ENCODE data around the gene RPS10.
"Not testable (repeated sequence)": the region's sequence is repeated elsewhere in the genome, so short reads cannot be mapped to it uniquely, and the experiment has no call there.

Gene RPS10

GRCh38 chr6:34447386-34447785 lies 21.5 kb upstream of the RPS10 start:
- no peak for DNase-seq

DNA sequence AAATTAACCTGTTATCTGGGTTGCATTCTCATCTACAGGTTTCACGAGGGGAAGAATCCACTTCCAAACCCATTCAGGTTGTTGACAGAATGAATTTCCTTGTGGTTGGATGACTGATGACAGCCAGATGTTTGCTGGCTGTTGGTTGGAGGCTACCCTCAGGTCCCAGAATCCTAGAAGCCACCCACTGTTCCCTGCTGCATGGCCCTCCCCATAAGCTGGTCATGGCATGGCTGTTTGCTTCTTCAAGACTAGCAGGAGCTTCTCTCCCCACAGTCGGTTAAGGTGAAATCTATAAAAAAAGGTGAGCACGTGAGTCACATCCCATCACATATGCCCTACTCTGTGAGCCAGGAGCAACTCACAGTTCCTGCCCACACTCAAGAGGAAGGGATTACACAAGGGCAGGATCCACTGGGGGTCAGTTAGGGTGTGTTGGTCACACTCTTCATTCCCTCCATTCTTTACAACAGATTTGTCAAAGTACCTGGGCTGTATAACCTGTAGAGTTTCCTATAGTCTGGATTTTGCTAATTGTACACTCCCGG lies 19.5 kb upstream of the RPS10 start:
- no peak for DNase-seq

- DNase-seq, result no peak
Observed at GRCh38 chr6:34441526-34441925, 15.7 kb upstream of the RPS10 start.

DNA sequence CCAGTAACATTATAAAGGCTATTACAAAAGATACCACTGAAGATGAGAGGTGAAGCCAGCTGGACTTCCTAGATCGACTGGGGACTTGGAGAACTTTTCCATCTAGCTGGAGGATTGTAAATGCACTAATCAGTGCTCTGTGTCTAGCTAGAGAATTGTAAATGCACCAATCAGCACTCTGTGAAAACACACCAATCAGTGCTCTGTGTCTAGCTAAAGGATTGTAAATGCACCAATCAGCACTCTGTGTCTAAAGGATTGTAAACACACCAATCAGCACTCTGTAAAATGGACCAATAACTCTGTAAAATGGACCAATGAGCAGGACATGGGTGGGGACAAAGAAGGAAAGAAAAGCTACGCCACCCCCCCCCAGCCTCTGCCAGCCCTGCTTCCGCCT lies 13.6 kb upstream of the RPS10 start:
- DNase-seq, result no peak

DNA sequence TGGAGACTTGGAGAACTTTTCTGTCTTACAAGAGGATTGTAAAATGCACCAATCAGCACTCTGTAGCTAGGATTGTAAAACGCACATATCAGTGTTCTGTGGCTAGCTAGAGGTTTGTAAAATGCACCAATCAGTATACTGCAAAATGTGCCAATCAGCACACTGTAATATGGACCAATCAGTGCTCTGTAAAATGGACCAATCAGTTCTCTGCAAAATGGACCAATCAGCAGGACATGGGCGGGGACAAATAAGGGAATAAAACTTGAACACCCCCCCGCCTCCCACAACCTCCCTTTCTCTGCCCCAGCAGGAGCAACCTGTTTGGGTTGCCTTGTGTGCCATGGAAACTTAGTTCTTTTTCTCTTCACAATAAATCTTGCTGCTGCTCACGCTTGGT lies 12.8 kb upstream of the RPS10 start:
- DNase-seq, result no peak

DNA sequence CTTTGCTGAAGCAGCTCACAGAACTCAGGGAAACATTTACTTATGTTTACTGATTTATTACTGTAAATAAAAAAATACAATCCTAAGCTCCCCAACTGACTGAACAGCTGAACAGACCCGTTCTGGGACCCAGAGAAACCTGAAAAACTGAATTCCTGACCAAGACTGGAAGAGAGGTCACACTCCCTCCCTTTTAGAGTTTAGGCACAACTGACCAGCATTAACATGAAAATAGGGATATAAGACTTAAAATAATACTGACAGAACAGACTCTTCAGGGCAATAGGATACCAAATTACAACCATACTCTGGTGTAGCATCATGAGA lies 11.7 kb upstream of the RPS10 start:
- DNase-seq, result no peak

GRCh38 chr6:34436803-34437643 lies 11.2 kb upstream of the RPS10 start:
- DNase-seq, result no peak

DNA sequence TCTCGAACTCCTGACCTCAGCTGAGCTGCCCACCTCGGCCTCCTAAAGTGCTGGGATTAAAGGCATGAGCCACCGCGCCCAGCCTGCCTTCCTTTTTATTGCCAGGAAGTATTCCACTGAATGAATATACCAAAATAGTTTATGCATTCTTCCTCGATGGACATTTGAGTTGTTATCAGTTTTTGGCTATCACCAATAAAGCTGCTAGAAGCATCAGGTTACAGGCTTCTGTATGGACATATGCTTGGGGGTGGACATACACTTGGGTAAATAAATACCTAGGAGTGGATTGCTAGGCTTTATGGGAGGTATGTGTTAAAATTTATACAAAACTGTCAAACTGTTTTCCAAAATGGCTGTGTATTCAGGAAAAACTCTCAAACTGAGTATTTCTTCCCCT lies 10.0 kb upstream of the RPS10 start:
- DNase-seq, result no peak

- peak; percentile 3 for DNase-seq
Observed at GRCh38 chr6:34425132-34425497, 754 bp downstream of the RPS10 start.

DNA sequence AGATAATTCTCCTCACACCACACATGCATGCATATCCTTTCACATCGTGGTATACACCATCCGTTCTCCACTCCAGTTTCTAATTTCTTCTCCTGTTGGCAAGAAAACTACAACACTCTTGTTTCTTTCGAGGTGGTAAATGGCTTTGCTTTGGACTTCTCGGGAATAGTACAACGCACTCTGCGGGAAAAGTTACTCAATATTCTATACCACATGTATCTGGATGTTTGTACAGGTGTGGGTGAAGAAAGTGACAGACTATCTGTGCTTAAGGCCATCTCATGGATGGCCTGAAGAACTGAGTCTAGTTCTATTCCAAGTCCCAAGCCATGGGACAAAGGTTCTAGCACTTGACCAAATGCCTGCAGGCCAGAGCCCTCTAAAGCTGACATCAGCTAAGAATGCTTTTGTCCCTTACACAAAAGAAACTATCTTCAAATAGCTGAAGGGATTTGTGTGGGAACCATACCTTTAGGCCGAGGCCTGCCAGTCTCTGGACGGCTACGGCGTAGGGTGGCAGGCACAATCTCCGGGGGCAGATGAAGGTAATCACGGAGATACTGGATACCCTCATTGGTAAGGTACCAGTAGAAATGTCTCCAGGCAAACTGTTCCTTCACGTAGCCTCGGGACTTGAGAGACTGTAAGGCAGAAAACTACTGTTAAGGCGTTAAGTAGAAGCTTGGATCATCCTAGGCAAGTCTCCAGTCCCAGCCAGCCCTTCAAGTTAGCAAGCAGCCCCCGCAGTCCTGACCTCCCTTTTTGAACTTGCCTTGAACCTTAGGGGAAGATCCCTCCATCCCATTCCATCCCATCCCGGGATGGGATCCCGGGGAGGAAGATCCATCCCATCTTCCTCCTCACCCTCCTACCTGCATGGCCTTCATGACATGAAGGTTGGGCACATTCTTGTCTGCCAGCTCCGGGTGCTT lies 1.4 kb downstream of the RPS10 start:
- no peak for DNase-seq

GRCh38 chr6:34423254-34423653 lies 2.6 kb downstream of the RPS10 start:
- no peak for DNase-seq

DNA sequence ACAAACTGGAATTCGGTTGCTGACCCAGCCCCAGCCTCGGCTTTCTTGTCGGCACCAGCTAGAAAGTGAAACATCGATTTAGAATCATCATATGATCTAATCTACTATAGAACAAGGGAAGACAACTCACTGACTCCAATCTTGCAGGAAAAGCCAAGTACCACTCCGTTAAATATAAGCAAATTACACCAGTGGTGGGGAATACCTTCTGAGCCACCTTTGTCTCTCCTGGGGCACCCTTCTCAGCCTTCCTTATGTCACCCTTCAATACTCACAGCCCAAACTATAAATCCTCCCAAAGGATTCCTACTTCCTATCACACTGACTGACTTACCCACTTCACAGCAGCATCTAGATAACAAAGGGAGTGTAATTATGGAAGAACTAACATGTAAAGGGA lies 7.5 kb downstream of the RPS10 start:
- no peak for DNase-seq

DNA sequence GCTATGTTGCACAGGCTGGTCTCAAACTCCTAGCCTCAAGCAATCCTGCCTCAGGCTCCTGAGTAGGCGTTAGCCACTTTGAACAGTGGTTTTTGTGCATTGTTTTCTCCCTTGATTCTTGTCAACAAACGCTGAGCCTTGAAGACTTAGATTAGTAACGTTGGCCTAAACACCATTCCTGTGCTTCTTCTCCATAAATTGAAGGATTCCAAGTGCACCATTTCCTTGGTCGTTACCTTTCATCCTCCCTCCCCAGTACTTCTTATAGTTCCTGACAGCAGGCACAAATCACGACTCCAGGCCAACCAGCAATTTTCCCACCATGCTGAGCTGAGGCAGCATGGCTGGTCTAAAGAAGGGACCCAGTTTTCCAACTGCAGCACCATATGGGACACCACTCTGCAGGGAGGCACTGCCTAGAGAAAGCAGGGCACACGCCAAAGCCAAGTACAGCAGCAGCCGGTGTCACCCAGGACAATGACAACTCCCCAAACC lies 8.9 kb downstream of the RPS10 start:
- DNase-seq, result no peak

- peak; percentile 32 for DNase-seq
Observed at GRCh38 chr6:34414999-34415858, 10.6 kb downstream of the RPS10 start.

DNA sequence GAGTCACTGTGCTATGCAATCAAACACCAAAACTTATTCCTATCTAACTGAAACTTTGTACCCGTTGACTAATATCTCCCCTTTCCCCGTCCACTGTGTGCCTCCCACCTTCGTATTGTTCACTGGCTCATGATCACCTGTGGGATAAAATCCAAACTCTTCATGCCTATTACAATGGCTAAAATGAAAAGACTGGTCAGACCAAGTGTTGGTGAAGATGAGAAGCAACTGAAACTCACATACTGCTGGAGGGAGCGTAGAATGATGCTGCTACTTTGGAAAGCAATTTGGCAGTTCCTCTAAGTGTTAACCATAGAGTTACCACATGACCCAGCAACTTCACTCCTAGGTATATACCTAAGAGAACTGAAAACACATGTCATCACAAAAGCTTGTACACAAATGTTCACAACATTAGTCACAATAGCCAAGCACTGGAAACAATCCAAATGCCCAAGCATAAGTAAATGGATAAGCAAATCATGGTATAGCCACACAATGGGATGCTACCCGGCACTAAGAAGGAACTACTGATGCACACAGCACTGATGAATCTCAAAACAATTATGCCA lies 13.1 kb downstream of the RPS10 start:
- DNase-seq, result no peak

- DNase-seq, result no peak
Observed at GRCh38 chr6:34412016-34412415, 13.9 kb downstream of the RPS10 start.

- not testable (repeated sequence) for DNase-seq
Observed at GRCh38 chr6:34407915-34408314, 18.0 kb downstream of the RPS10 start.

DNA sequence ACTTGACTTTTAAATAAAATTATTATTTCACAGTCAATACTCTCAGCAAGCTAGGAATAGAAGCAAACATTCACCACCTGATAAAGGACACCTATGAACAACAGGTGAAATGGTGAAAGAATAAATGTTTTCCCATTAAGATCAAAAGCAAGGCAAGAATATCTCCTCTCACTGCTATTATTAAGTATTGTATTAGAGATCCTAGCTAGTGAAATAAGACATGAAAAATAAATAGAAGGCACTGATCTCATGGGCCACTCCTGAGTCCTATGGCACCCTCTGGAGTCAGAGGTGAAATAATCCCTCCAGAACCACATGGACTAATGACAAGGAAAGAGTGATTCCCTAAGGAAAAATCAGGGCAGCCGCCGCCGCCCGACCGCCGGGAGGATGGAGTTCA lies 29.4 kb downstream of the RPS10 start:
- no peak for DNase-seq

DNA sequence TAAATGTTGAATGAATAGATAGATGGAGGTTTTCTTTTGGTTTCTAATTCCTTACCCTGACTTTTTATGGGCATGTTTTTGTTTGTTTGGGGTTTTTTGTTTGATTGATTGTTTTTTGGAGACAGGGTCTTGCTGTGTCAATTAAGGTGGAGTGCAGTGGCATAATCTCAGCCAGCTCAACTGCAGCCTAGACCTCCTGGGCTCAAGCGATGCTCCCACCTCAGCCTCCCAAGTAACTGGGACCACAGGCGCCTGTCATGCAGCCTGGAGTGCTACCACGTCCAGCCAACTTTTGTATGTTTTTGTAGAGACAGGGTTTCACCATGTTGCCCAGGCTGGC lies 31.9 kb downstream of the RPS10 start:
- no peak for DNase-seq

GRCh38 chr6:34393191-34393965 lies 32.5 kb downstream of the RPS10 start:
- no peak for DNase-seq

GRCh38 chr6:34392497-34393190 lies 33.2 kb downstream of the RPS10 start, which contains the start of gene NUDT3:
Gene NUDT3 (minus strand): TSS chr6:34392669. CDS start chr6:34392362, 307 bp downstream.
- DNase-seq, result peak; percentile 93
